Measurements from ENCODE around the gene ADAMTS14.

DNA sequence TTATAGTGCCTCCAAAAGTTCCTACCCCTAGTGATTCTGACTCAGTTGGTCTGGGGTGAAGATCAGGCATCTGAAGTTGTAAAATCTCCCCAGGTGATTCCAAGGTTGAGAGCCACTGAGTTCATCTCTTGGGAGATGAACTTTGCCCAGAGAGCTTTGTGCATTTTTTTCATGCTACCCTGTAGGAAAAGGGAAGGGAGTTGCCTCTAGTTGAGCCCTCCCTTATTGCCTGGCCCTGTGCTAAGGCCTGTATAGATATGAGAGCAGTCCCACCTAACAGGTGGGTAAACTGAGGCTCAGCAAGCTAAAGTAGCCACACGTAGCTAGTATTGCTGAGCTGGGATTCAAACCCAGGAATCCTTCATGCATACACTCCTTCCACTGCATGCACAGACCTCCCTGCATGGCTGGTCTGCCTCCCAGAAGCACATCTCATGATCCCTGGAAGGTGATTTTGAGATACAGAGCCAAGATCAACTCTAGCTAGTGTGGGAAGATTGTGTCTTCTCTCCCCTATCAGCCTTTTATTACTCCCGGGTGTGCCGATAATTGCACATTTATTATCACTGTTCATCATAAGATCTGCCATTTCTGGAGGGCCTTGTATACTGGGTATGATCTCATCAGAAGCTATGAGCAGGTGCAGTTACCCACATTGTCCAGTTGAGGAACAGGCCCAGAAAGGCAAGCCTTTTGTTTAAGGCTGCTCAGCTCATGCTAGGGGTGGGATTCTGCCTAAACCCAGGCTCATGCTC is 65.9 kb downstream of the ADAMTS14 start:
- TF ChIP-seq, protein P1, sequence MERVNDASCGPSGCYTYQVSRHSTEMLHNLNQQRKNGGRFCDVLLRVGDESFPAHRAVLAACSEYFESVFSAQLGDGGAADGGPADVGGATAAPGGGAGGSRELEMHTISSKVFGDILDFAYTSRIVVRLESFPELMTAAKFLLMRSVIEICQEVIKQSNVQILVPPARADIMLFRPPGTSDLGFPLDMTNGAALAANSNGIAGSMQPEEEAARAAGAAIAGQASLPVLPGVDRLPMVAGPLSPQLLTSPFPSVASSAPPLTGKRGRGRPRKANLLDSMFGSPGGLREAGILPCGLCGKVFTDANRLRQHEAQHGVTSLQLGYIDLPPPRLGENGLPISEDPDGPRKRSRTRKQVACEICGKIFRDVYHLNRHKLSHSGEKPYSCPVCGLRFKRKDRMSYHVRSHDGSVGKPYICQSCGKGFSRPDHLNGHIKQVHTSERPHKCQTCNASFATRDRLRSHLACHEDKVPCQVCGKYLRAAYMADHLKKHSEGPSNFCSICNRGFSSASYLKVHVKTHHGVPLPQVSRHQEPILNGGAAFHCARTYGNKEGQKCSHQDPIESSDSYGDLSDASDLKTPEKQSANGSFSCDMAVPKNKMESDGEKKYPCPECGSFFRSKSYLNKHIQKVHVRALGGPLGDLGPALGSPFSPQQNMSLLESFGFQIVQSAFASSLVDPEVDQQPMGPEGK (CRISPR knock-in tag; IDR thresholded peaks at IDR 0.05; ENCODE audit: borderline replicate concordance), result no peak
- TF ChIP-seq ZNF565 (CRISPR knock-in tag; conservative IDR thresholded peaks at IDR 0.05; ENCODE audit: low read depth), result no peak
- TF ChIP-seq ZNF8 (CRISPR knock-in tag; IDR thresholded peaks at IDR 0.05), result no peak
- TF ChIP-seq PPARA (CRISPR knock-in tag; IDR thresholded peaks at IDR 0.05; ENCODE audit: borderline replicate concordance), result no peak
- no peak for TF ChIP-seq RARB (CRISPR knock-in tag; IDR thresholded peaks at IDR 0.05)
- TF ChIP-seq ZFP30 (CRISPR knock-in tag; IDR thresholded peaks at IDR 0.05), result no peak
- TF ChIP-seq, protein P2, sequence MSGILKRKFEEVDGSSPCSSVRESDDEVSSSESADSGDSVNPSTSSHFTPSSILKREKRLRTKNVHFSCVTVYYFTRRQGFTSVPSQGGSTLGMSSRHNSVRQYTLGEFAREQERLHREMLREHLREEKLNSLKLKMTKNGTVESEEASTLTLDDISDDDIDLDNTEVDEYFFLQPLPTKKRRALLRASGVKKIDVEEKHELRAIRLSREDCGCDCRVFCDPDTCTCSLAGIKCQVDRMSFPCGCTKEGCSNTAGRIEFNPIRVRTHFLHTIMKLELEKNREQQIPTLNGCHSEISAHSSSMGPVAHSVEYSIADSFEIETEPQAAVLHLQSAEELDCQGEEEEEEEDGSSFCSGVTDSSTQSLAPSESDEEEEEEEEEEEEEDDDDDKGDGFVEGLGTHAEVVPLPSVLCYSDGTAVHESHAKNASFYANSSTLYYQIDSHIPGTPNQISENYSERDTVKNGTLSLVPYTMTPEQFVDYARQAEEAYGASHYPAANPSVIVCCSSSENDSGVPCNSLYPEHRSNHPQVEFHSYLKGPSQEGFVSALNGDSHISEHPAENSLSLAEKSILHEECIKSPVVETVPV (CRISPR knock-in tag; IDR thresholded peaks at IDR 0.05), result no peak
- TF ChIP-seq ZNF70 (CRISPR knock-in tag; IDR thresholded peaks at IDR 0.05), result no peak

Data from SK-N-SH treated with all-trans-retinoic acid at 6 μM for 48 hours (cell line).